Endodermal cell (in vitro differentiated cells): ENCODE results near the gene CDK15. TPM values are rescaled to one million over a fixed set of nuclear protein-coding genes. Genes with fewer than 3 reads are reported as not detected.

ENCODE experiments used
- DNase-seq: peaks from one replicate; pipeline ENCODE4 v3.0.0-alpha.2; 2017
- H3K27ac ChIP-seq: 2 replicates; pipeline ENCODE4 v1.5.1; 2013; ENCODE audit warnings: mild to moderate bottlenecking, low read depth, low read length, moderate library complexity
- H3K27me3 ChIP-seq: 2 replicates; pipeline ENCODE4 v1.6.1; 2013; ENCODE audit warnings: mild to moderate bottlenecking, low read length, moderate library complexity; ENCODE audit not compliant: insufficient read depth, control insufficient read depth, poor library complexity, severe bottlenecking
- H3K36me3 ChIP-seq: 2 replicates; pipeline ENCODE4 v1.7.0; 2013; ENCODE audit warnings: mild to moderate bottlenecking, low read length, moderate library complexity; ENCODE audit not compliant: control insufficient read depth, insufficient read depth
- H3K4me1 ChIP-seq: one replicate; pipeline ENCODE4 v1.7.0; 2013; ENCODE audit warnings: low read length; ENCODE audit not compliant: control insufficient read depth, insufficient read depth
- H3K4me3 ChIP-seq: 2 replicates; pipeline ENCODE4 v1.5.1; 2013; ENCODE audit warnings: mild to moderate bottlenecking, low read length, moderate library complexity
- H3K9ac ChIP-seq: 2 replicates; pipeline ENCODE4 v1.6.1; 2013; ENCODE audit warnings: mild to moderate bottlenecking, low read length, moderate library complexity; ENCODE audit not compliant: poor library complexity, severe bottlenecking; ENCODE audit errors: extremely low read depth
- H3K9me3 ChIP-seq: 2 replicates; pipeline ENCODE4 v1.6.1; 2013; ENCODE audit warnings: mild to moderate bottlenecking, low read length, moderate library complexity; ENCODE audit not compliant: control insufficient read depth
- H3K27ac Mint-ChIP-seq: 2 replicates; pipeline ENCODE4 v1.8.0; 2020; ENCODE audit warnings: mixed read lengths
- H3K27me3 Mint-ChIP-seq: 2 replicates; pipeline ENCODE4 v1.8.0; 2021; ENCODE audit warnings: mild to moderate bottlenecking, mixed read lengths; ENCODE audit not compliant: insufficient read depth
- H3K36me3 Mint-ChIP-seq: 2 replicates; pipeline ENCODE4 v1.8.0; 2020; ENCODE audit warnings: low read depth, mixed read lengths
- H3K4me1 Mint-ChIP-seq: 2 replicates; pipeline ENCODE4 v1.8.0; 2020; ENCODE audit warnings: mixed read lengths
- H3K4me3 Mint-ChIP-seq: 2 replicates; pipeline ENCODE4 v1.8.0; 2020; ENCODE audit warnings: mild to moderate bottlenecking, moderate library complexity, mixed read lengths
- H3K9me3 Mint-ChIP-seq: 2 replicates; pipeline ENCODE4 v1.8.0; 2020; ENCODE audit warnings: mild to moderate bottlenecking, mixed read lengths
- CTCF ChIP-seq: fragments of 200-600 bp; sonication (generic); conservative IDR thresholded peaks from 2 replicates; pipeline ENCODE4 v1.5.0; 2021; ENCODE audit warnings: antibody characterized with exemption, mild to moderate bottlenecking
- WGBS, 2 experiments: methylation state at CpG; one replicate each; pipeline versions ENCODE4 v1.1.5 to v1.1.7; 2013; ENCODE audit warnings: missing lambda C conversion rate in 2 of 2, mixed read lengths in 1 of 2; ENCODE audit not compliant: insufficient coverage in 1 of 2, insufficient read length in 1 of 2; 5-methylcytosine and 5-hydroxymethylcytosine counted together
- total RNA-seq, 2 donors: library from RNA; stranded (reverse); fragmentation: NEBNext Ultra II Directional in 1 of 2; extraction: Animal tissue kit (Norgen Biotek cat#: 25700) in 1 of 2; gene quantifications; 2 replicates in 1 of 2; 3 replicates in 1 of 2; pipeline ENCODE4 v1.2.1, GENCODE V29; 2021

CDK15 gene
- total RNA-seq, 2 donors from 2014 or later = 0.35 TPM; not detected in 1

- WGBS, 2 experiments = 93 to 98% methylated on average over 5 to 7 of the region's 9 CpGs
- DNase-seq = no peak
- Histone ChIP-seq H3K9me3 (no peaks in the 10 kb centered on the region), H3K4me1 (peaks cover 2% of the 10 kb centered on the region), H3K4me3 (no peak overlapping the region), H3K27me3 (no peaks in the 10 kb centered on the region), H3K9ac (no peak overlapping the region), H3K36me3 (no peaks in the 10 kb centered on the region), H3K27ac (no peak overlapping the region)
- Mint-ChIP-seq H3K36me3 (no peaks in the 10 kb centered on the region), H3K27ac (no peak overlapping the region), H3K4me1 (peaks cover 37% of the 10 kb centered on the region), H3K27me3 (peaks cover 11% of the 10 kb centered on the region), H3K9me3 (no peaks in the 10 kb centered on the region), H3K4me3 (no peak overlapping the region)
- TF ChIP-seq CTCF = no peak
These were observed 74.8 kb downstream of the CDK15 start for GRCh38 chr2:201880993-201881611.

GRCh38 chr2:201881741-201882140, 75.4 kb downstream of the CDK15 start:
- no peak for DNase-seq
- Mint-ChIP-seq H3K9me3 (no peaks in the 10 kb centered on the region), H3K36me3 (no peaks in the 10 kb centered on the region), H3K4me3 (no peak overlapping the region), H3K4me1 (peaks cover 37% of the 10 kb centered on the region), H3K27me3 (peaks cover 12% of the 10 kb centered on the region), H3K27ac (no peak overlapping the region)
- TF ChIP-seq CTCF = no peak
- Histone ChIP-seq H3K27me3 (no peaks in the 10 kb centered on the region), H3K27ac (no peak overlapping the region), H3K4me3 (no peak overlapping the region), H3K36me3 (no peaks in the 10 kb centered on the region), H3K9me3 (no peaks in the 10 kb centered on the region), H3K4me1 (peaks cover 2% of the 10 kb centered on the region), H3K9ac (no peak overlapping the region)
- WGBS, 2 experiments = 83 to 92% methylated on average over 3 to 4 of the region's 4 CpGs

GRCh38 chr2:201882353-201883090, 76.2 kb downstream of the CDK15 start:
- Histone ChIP-seq H3K9ac (no peak overlapping the region), H3K36me3 (no peaks in the 10 kb centered on the region), H3K4me3 (no peak overlapping the region), H3K27ac (no peak overlapping the region), H3K27me3 (no peaks in the 10 kb centered on the region), H3K4me1 (peaks cover 2% of the 10 kb centered on the region), H3K9me3 (no peaks in the 10 kb centered on the region)
- H3K4me1 Mint-ChIP-seq = peaks cover 38% of the 10 kb centered on the region
- no peak overlapping the region for H3K27ac Mint-ChIP-seq
- no peaks in the 10 kb centered on the region for H3K9me3 Mint-ChIP-seq
- peaks cover 12% of the 10 kb centered on the region for H3K27me3 Mint-ChIP-seq
- no peak for DNase-seq
- H3K36me3 Mint-ChIP-seq = no peaks in the 10 kb centered on the region
- 42 to 59% methylated on average over 7 to 14 of the region's 14 CpGs for WGBS, 2 experiments
- no peak for TF ChIP-seq CTCF
- H3K4me3 Mint-ChIP-seq = no peak overlapping the region
